Subcutaneous abdominal adipose tissue (tissue), 5 donors: ENCODE data around the gene ATXN7.

Experiments used
- H3K27ac ChIP-seq: one replicate; pipeline ENCODE4 v1.7.0; 2013; ENCODE audit warnings: low read depth, mild to moderate bottlenecking, inconsistent platforms, low read length, moderate library complexity
- H3K27me3 ChIP-seq, 5 donors: one replicate each; pipeline ENCODE4 v1.7.0; 2013; ENCODE audit warnings: low read length in 5 of 5, inconsistent platforms in 1 of 5; ENCODE audit not compliant: control insufficient read depth in 5 of 5, insufficient read depth in 4 of 5
- H3K36me3 ChIP-seq, 5 donors: one replicate each; pipeline ENCODE4 v1.7.0; 2013; ENCODE audit warnings: low read length in 5 of 5; ENCODE audit not compliant: control insufficient read depth in 5 of 5, insufficient read depth in 5 of 5
- H3K4me1 ChIP-seq, 5 donors: one replicate each; pipeline ENCODE4 v1.7.0; 2013; ENCODE audit warnings: low read length in 5 of 5, mild to moderate bottlenecking in 3 of 5, moderate library complexity in 1 of 5; ENCODE audit not compliant: control insufficient read depth in 5 of 5, insufficient read depth in 5 of 5
- H3K4me3 ChIP-seq, 5 donors: one replicate each; pipeline ENCODE4 v1.7.0; 2013; ENCODE audit warnings: low read length in 5 of 5, low read depth in 1 of 5
- H3K9ac ChIP-seq, 5 donors: one replicate each; pipeline ENCODE4 v1.7.0; 2013; ENCODE audit warnings: low read length in 5 of 5, mild to moderate bottlenecking in 4 of 5, moderate library complexity in 3 of 5
- H3K9me3 ChIP-seq, 5 donors: one replicate each; pipeline ENCODE4 v1.7.0; 2013; ENCODE audit warnings: low read length in 5 of 5; ENCODE audit not compliant: control insufficient read depth in 5 of 5
- donor health status: healthy.
- donor health status: healthy.
- donor health status: healthy.
- donor health status: healthy.
- donor health status: healthy.

Gene ATXN7

DNA sequence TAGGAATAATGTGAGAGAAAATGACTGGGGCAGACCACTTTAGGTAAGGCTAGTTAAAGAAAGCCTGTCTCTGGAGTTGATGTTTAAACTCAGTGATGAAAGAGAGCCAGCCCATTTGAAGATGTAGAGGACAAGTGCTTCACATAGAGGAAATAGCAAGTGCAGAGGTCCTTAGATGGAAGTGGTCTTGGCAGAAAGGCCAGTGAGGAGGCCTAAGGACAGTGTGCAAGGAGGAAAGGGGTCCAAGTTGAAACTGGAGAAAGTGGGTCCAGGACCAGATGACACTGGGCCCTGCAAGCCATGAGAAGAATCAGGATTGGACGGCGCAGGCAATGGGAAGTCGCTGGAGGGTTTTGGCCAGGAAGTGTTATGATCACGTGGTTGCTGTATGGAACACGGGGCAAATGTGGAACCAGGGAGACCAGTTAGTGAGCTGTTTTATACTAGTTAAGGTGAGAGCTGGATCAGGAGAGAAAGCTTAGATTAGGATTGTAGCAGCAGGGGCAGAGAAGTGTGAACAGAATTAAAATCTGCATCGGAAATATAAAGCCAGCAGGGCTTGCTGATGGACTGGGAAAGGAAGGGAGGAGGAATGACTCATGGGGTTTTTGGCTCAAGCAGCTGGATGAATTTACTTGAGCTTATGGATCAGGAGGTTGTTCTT is 96.5 kb downstream of the ATXN7 start:
- Histone ChIP-seq H3K27me3 (no peaks in the 10 kb centered on the region), H3K4me1 (peaks cover 0 to 20% (median 12%) of the 10 kb centered on the region in 5 donors), H3K27ac (no peak overlapping the region), H3K36me3 (peaks cover 0 to 12% (median 0%) of the 10 kb centered on the region in 5 donors), H3K4me3 (peak overlapping the region; percentile 41 to 71 (median 59)), H3K9ac (peak overlapping the region in 1 of 5 donors; percentile 35), H3K9me3 (no peaks in the 10 kb centered on the region)

GRCh38 chr3:63961891-63962290 is 98.2 kb downstream of the ATXN7 start:
- H3K36me3 ChIP-seq: no peaks in the 10 kb centered on the region
- no peak overlapping the region for H3K4me3 ChIP-seq
- peaks cover 0 to 19% (median 12%) of the 10 kb centered on the region in 5 donors for H3K4me1 ChIP-seq
- H3K27me3 ChIP-seq: no peaks in the 10 kb centered on the region
- H3K27ac ChIP-seq: no peak overlapping the region
- no peaks in the 10 kb centered on the region for H3K9me3 ChIP-seq
- no peak overlapping the region for H3K9ac ChIP-seq

- Histone ChIP-seq H3K4me1 (peaks cover 2 to 34% (median 26%) of the 10 kb centered on the region in 5 donors), H3K36me3 (no peaks in the 10 kb centered on the region), H3K4me3 (no peak overlapping the region), H3K27me3 (no peaks in the 10 kb centered on the region), H3K9me3 (no peaks in the 10 kb centered on the region), H3K9ac (no peak overlapping the region), H3K27ac (no peak overlapping the region)
These were observed 99.8 kb downstream of the ATXN7 start for GRCh38 chr3:63963496-63963895.

GRCh38 chr3:63964681-63965485 is 101.2 kb downstream of the ATXN7 start:
- H3K27ac ChIP-seq: no peak overlapping the region

DNA sequence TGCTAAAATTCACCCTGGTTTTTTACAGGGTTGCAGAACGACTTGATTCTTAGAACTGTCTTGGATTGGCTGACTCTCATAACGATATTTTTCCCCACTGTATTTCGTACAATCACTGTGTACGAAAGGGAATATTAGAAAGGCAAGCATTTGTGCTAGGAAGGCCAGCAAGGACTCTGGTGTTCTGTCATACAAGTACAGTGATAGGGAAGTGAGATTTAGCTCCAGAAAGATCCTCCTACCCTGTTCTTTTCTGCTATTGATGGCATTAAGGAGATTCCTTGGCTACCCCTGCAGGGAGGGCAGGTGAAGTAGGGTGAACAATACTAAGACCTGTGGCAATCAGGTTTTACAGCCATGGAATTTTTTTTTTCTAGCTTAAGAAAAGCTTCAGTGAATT is 102.3 kb downstream of the ATXN7 start:
- H3K9ac ChIP-seq: no peak overlapping the region
- H3K27me3 ChIP-seq: no peaks in the 10 kb centered on the region
- no peaks in the 10 kb centered on the region for H3K36me3 ChIP-seq
- H3K27ac ChIP-seq: no peak overlapping the region
- H3K4me1 ChIP-seq: peaks cover 2 to 48% (median 41%) of the 10 kb centered on the region in 5 donors
- H3K4me3 ChIP-seq: no peak overlapping the region
- H3K9me3 ChIP-seq: no peaks in the 10 kb centered on the region

More at GRCh38 chr3:63964681-63965485, 101.2 kb downstream of the ATXN7 start:
- Histone ChIP-seq H3K9ac (no peak overlapping the region), H3K9me3 (no peaks in the 10 kb centered on the region), H3K27me3 (no peaks in the 10 kb centered on the region), H3K4me1 (peaks cover 2 to 45% (median 37%) of the 10 kb centered on the region in 5 donors), H3K36me3 (no peaks in the 10 kb centered on the region), H3K4me3 (no peak overlapping the region)

DNA sequence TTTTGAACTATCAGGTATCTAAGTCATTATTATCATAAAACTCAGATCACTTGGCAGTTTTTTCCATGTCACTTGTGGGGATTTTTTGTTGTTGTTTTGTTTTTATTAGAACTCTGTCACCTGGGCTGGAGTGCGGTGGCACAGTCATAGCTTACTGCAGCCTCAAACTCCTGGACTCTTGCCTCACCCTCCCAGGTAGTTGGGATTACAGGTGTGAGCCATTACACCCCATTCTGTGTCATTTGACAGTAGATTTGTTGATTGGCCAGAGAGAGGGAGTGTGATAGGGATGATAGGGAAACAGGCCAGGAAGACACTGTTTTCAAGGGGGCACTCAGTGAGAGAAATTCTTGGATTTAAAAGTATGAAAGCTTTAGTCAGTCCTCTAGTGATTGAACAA is 103.2 kb downstream of the ATXN7 start:
- Histone ChIP-seq H3K27me3 (no peaks in the 10 kb centered on the region), H3K4me1 (peaks cover 2 to 54% (median 47%) of the 10 kb centered on the region in 5 donors), H3K4me3 (no peak overlapping the region), H3K27ac (peak overlapping the region; percentile 64), H3K9me3 (no peaks in the 10 kb centered on the region), H3K9ac (no peak overlapping the region), H3K36me3 (no peaks in the 10 kb centered on the region)

DNA sequence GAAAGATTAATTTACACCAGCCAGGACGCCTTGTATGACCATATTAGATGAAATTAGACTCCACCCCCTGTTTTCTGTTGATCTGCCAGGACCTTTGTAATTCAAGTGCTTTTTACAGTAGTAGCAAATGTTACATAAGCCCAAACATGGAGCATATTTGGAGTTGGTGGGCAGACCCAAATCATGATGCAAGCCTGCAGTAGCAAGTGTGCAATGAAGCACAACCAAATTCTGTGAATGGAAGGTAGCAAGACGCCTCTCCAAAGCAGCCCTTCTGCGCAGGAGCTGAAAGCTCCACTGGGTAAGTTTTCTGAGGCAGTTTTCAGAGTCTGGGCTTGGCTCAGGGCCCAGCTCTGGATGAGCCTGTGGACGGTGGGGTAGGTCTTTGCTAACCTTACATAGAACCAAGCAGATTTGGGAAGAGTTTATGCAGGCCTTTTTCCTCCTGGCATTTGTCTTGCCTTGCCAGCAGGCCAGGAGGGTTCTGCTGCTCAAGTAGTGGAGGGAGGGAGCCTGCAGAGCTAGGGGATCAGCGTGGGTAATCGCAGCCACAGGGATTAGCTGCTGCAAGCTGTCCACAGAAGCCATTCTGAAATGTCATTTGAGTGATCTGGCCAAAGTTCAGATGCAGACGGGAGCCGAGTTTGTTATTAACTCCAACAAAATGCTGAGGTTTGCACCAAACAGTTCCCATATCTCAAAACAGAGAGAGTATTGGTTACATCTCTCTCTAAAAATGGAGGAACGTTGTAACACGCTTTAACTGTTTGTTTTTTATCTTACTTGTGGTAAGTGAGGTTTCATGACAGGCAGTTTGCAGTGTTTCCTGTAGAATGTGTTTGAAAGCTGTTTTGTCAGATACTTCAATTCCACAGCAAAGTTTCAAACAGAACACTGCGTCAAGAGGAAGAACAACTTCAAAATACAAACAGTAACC is 104.3 kb downstream of the ATXN7 start:
- Histone ChIP-seq H3K4me3 (peak overlapping the region; percentile 31 to 70 (median 55)), H3K27ac (peak overlapping the region; percentile 64), H3K27me3 (no peaks in the 10 kb centered on the region), H3K36me3 (no peaks in the 10 kb centered on the region), H3K9me3 (no peaks in the 10 kb centered on the region), H3K9ac (peak overlapping the region in 2 of 5 donors; percentile 28 to 30), H3K4me1 (peaks cover 2 to 58% (median 47%) of the 10 kb centered on the region in 5 donors)

DNA sequence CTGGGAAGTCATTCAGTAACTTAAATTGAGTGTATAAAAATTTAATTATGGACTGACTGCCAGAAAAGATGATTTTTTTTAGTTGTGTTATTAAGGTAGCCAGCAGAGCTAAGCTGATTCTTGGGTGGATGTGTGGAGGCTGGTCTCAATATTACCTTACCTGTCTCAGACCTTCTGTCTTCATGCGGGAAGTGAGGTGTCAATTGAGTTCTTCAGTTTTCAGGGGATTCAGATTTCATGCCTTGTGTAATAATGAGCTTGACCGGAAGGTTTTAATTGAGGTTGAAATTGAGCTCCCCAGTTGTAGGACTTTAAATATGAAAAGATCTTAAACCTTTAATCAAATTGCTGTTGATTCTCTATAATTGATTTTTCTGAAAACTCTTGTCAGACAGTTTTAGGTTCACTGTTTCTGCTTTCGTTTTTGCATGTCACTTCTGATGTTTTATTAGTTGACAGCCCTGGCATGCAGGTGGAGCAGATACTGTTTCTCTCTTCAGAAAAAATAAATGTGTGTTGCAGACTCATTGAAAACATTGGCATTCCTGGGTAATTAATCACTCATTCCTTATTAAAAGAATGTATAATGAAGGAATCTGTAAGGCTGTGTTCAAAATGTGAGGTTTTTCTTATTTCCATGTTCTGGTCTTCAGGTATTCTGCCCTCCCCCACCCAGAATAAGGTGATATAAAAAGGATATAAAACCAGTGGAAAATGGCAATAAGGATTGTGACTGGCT is 105.1 kb downstream of the ATXN7 start:
- Histone ChIP-seq H3K9ac (peak overlapping the region in 1 of 5 donors; percentile 30), H3K4me1 (peaks cover 2 to 58% (median 47%) of the 10 kb centered on the region in 5 donors), H3K27me3 (no peaks in the 10 kb centered on the region), H3K36me3 (peaks cover 0 to 5% (median 3%) of the 10 kb centered on the region in 5 donors), H3K27ac (peak overlapping the region; percentile 64), H3K9me3 (no peaks in the 10 kb centered on the region), H3K4me3 (peak overlapping the region; percentile 31 to 70 (median 55))

DNA sequence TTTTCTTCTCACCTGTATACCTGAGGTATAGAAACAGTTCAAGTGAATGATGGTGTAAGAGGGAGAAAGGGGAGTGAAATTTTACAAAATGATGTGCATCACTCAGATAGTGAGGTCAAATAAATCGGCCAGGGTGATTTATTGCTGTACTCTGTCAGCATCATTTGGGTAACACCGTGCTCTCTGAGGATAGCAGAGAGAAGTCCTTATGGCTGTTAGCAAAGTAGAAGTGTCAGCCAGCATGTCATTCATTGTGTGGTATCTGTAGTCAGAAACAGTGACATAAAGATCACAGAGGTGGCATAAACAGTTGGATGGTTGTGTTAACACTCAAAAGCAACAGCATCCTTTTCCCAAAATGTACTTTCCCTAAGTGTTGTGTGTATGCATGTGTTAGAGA is 106.2 kb downstream of the ATXN7 start:
- peaks cover 2 to 54% (median 43%) of the 10 kb centered on the region in 5 donors for H3K4me1 ChIP-seq
- peak overlapping the region; percentile 9 for H3K27ac ChIP-seq
- H3K9ac ChIP-seq: peak overlapping the region in 1 of 5 donors; percentile 8
- no peak overlapping the region for H3K4me3 ChIP-seq
- H3K36me3 ChIP-seq: peaks cover 0 to 7% (median 3%) of the 10 kb centered on the region in 5 donors
- H3K9me3 ChIP-seq: no peaks in the 10 kb centered on the region
- H3K27me3 ChIP-seq: no peaks in the 10 kb centered on the region
